CD14-positive monocyte (primary cell): ENCODE results near the gene BAG5. TPM values are rescaled to one million over a fixed set of nuclear protein-coding genes. Genes with fewer than 3 reads are reported as not detected.

Experiments
- DNase-seq, 3 donors: peaks; one replicate each; pipeline ENCODE4 v3.0.0-alpha.2; 2011 to 2022
- H2AFZ ChIP-seq: 2 replicates; pipeline ENCODE4 v1.6.0; 2012; ENCODE audit warnings: mild to moderate bottlenecking, low read depth, low read length, inconsistent platforms; ENCODE audit not compliant: insufficient read depth, poor library complexity, severe bottlenecking
- H3K27ac ChIP-seq, 2 donors: 1 replicate in 1 of 2; 2 replicates in 1 of 2; pipeline ENCODE4 v1.5.1; 2012 to 2013; ENCODE audit warnings: low read length in 2 of 2, control low read depth in 1 of 2, inconsistent platforms in 1 of 2, low read depth in 1 of 2, mild to moderate bottlenecking in 1 of 2
- H3K27me3 ChIP-seq, 2 donors: one replicate each; pipeline versions ENCODE4 v1.6.0 to v1.6.1; 2011 to 2013; ENCODE audit warnings: low read length in 2 of 2; ENCODE audit not compliant: control insufficient read depth in 2 of 2, insufficient read depth in 2 of 2
- H3K36me3 ChIP-seq, 2 donors: replicated peaks in 1 of 2; 1 replicate in 1 of 2; 2 replicates in 1 of 2; pipeline versions ENCODE4 v1.5.1 to v1.6.1; 2012 to 2013; ENCODE audit warnings: low read length in 2 of 2, control low read depth in 1 of 2, inconsistent platforms in 1 of 2, mild to moderate bottlenecking in 1 of 2; ENCODE audit not compliant: insufficient read depth in 2 of 2, control insufficient read depth in 1 of 2
- H3K4me1 ChIP-seq, 2 donors: 1 replicate in 1 of 2; 2 replicates in 1 of 2; pipeline versions ENCODE4 v1.5.1 to v1.6.1; 2012 to 2013; ENCODE audit warnings: low read length in 2 of 2, control low read depth in 1 of 2, inconsistent platforms in 1 of 2, mild to moderate bottlenecking in 1 of 2, moderate library complexity in 1 of 2; ENCODE audit not compliant: insufficient read depth in 2 of 2, control insufficient read depth in 1 of 2
- H3K4me2 ChIP-seq: replicated peaks from 2 replicates; pipeline ENCODE3; 2012; ENCODE audit warnings: low read length, moderate library complexity, mild to moderate bottlenecking; ENCODE audit not compliant: poor library complexity, severe bottlenecking; ENCODE audit errors: extremely low read depth
- H3K4me3 ChIP-seq, 3 experiments: fragments of 200-600 bp in 1 of 3; sonication (generic) in 1 of 3; replicated peaks in 1 of 3; 1 replicate in 2 of 3; 2 replicates in 1 of 3; pipeline ENCODE4 v1.5.1; 2011 to 2013; ENCODE audit warnings: low read length in 3 of 3, mild to moderate bottlenecking in 3 of 3, control low read depth in 2 of 3, low read depth in 2 of 3, inconsistent platforms in 1 of 3, moderate library complexity in 1 of 3
- H3K79me2 ChIP-seq: 2 replicates; pipeline ENCODE4 v1.6.0; 2012; ENCODE audit warnings: mild to moderate bottlenecking, control low read depth, inconsistent platforms, low read length, moderate library complexity; ENCODE audit not compliant: insufficient read depth
- H3K9ac ChIP-seq: 2 replicates; pipeline ENCODE4 v1.6.0; 2017; ENCODE audit warnings: low read length, mild to moderate bottlenecking; ENCODE audit not compliant: insufficient read depth, poor library complexity, severe bottlenecking
- H3K9me3 ChIP-seq, 2 donors: replicated peaks in 1 of 2; 1 replicate in 1 of 2; 2 replicates in 1 of 2; pipeline versions ENCODE4 v1.5.1 to v1.6.1; 2012 to 2013; ENCODE audit warnings: low read length in 2 of 2, control low read depth in 1 of 2; ENCODE audit not compliant: control insufficient read depth in 1 of 2, insufficient read depth in 1 of 2
- H4K20me1 ChIP-seq: 2 replicates; pipeline ENCODE4 v1.6.0; 2012; ENCODE audit warnings: mild to moderate bottlenecking, low read length, control low read depth, moderate library complexity; ENCODE audit not compliant: insufficient read depth
- H3K27ac Mint-ChIP-seq, 7 donors: one replicate each; pipeline ENCODE4 v1.8.0; 2020; ENCODE audit warnings: mild to moderate bottlenecking in 7 of 7, mixed read lengths in 7 of 7, moderate library complexity in 6 of 7, inconsistent platforms in 2 of 7
- H3K27me3 Mint-ChIP-seq, 3 donors: one replicate each; pipeline ENCODE4 v1.8.0; 2021 to 2022; ENCODE audit warnings: low read depth in 3 of 3, mild to moderate bottlenecking in 3 of 3, mixed read lengths in 3 of 3, moderate library complexity in 3 of 3, inconsistent platforms in 1 of 3
- H3K36me3 Mint-ChIP-seq, 2 donors: one replicate each; pipeline ENCODE4 v1.8.0; 2020; ENCODE audit warnings: mixed read lengths in 2 of 2, inconsistent platforms in 1 of 2, mild to moderate bottlenecking in 1 of 2
- H3K4me1 Mint-ChIP-seq: one replicate; pipeline ENCODE4 v1.8.0; 2020; ENCODE audit warnings: mild to moderate bottlenecking, mixed read lengths
- H3K4me3 Mint-ChIP-seq, 2 donors: one replicate each; pipeline ENCODE4 v1.8.0; 2020; ENCODE audit warnings: mild to moderate bottlenecking in 2 of 2, mixed read lengths in 2 of 2, moderate library complexity in 1 of 2
- H3K9me3 Mint-ChIP-seq, 7 donors: one replicate each; pipeline ENCODE4 v1.8.0; 2020 to 2022; ENCODE audit warnings: mixed read lengths in 7 of 7, mild to moderate bottlenecking in 6 of 7, moderate library complexity in 6 of 7, inconsistent platforms in 2 of 7
- CTCF ChIP-seq: fragments of 200-600 bp; IDR thresholded peaks from one replicate; pipeline ENCODE4 v1.8.0; 2022; ENCODE audit warnings: antibody characterized with exemption, mild to moderate bottlenecking
- WGBS: methylation state at CpG from one replicate; pipeline ENCODE4 v1.1.5; 2013; ENCODE audit warnings: missing lambda C conversion rate; ENCODE audit not compliant: insufficient coverage; 5-methylcytosine and 5-hydroxymethylcytosine counted together
- intact Hi-C, 2 donors: fragments of 100-400 bp; cut with micrococcal nuclease; formaldehyde crosslinking; loops; one replicate each; pipeline versions ENCODE4 v1.15.0 to v1.15.1; 2023
- polyA plus RNA-seq, 3 donors: library from polyadenylated mRNA; depleted of rRNA in 1 of 3; unstranded in 2 of 3; stranded (reverse) in 1 of 3; fragments of 300-500 nt in 2 of 3; fragments of >200 nt in 1 of 3; fragmentation: Illumina TruSeq in 2 of 3; gene quantifications; 1 replicate in 2 of 3; 2 replicates in 1 of 3; pipeline ENCODE4 v1.2.3, GENCODE V29; 2012 to 2021

The BAG5 gene
- polyA plus RNA-seq, 3 donors: 4.7 to 33.1 (median 30.1) TPM

GRCh38 chr14:103558071-103558882 is 4.2 kb downstream of the BAG5 start:
- DNase-seq: no peak
- H3K9me3 Mint-ChIP-seq: no peaks in the 10 kb centered on the region
- H4K20me1 ChIP-seq: peaks cover 86% of the 10 kb centered on the region
- no peaks in the 10 kb centered on the region for H3K9me3 ChIP-seq
- H3K27me3 ChIP-seq: no peaks in the 10 kb centered on the region
- intact Hi-C loops: no loop called here
- no peak overlapping the region for H2AFZ ChIP-seq
- H3K36me3 ChIP-seq: peaks cover 22 to 39% of the 10 kb centered on the region in 2 donors
- peaks cover 24% of the 10 kb centered on the region for H3K4me1 Mint-ChIP-seq
- H3K27ac Mint-ChIP-seq: peak overlapping the region in 2 of 7 donors; percentile 13 to 68
- no peak for TF ChIP-seq CTCF
- peaks cover 14 to 21% of the 10 kb centered on the region in 2 donors for H3K4me1 ChIP-seq
- WGBS: 95% methylated on average over 12 of the region's 16 CpGs
- H3K9ac ChIP-seq: no peak overlapping the region
- H3K4me3 ChIP-seq: no peak overlapping the region
- H3K27me3 Mint-ChIP-seq: no peaks in the 10 kb centered on the region
- H3K36me3 Mint-ChIP-seq: peaks cover 34 to 40% of the 10 kb centered on the region in 2 donors
- H3K79me2 ChIP-seq: peaks cover 68% of the 10 kb centered on the region
- no peak overlapping the region for H3K27ac ChIP-seq
- no peak overlapping the region for H3K4me3 Mint-ChIP-seq
- H3K4me2 ChIP-seq: no peak overlapping the region

DNA sequence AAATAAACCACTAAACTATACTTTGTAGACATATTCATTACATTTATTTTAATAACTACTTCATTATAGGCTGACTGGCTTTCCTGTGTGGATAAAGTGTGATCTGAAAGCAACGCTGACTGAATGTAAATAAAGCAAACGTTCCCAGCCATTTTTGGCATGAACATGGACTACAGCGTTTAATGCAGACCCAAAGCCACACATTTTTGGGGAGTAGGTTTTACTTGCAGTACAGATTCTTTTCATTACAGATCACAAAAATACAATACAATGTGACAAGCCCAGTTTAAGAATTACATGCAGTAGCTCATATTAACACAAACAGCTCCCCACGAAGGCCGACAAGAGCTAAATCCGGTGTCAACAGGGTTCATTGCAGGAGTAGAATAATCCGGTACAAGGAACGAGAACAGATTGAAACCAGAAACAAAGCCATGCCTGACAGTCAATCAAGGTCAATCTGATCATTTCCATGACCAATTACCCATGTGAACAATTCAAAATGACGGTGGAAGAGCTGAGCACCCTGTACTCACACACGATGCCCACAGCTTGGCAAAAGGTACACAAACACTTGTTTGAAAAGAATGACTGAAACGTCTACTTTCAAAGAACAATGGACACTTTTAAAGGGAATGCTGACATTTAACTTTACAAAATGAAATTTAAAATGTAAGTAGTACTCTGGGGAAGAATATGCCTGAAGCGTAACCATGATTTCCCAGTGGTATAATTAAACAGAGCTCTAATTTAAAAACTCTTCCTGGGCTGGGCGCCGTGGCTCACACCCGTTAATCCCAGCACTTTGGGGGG is 5.3 kb downstream of the BAG5 start:
- H3K27me3 ChIP-seq: no peaks in the 10 kb centered on the region
- H3K4me2 ChIP-seq: no peak overlapping the region
- peaks cover 22% of the 10 kb centered on the region for H3K4me1 Mint-ChIP-seq
- peaks cover 22 to 50% of the 10 kb centered on the region in 2 donors for H3K36me3 ChIP-seq
- no peak overlapping the region for H3K27ac ChIP-seq
- peaks cover 0 to 1% (median 0%) of the 10 kb centered on the region in 3 donors for H3K27me3 Mint-ChIP-seq
- H3K4me1 ChIP-seq: peaks cover 12 to 19% of the 10 kb centered on the region in 2 donors
- no peak for DNase-seq
- H3K27ac Mint-ChIP-seq: peak overlapping the region in 2 of 7 donors; percentile 68 to 86
- no peak overlapping the region for H3K4me3 Mint-ChIP-seq
- H3K9me3 Mint-ChIP-seq: no peaks in the 10 kb centered on the region
- 97% methylated on average over 6 of the region's 15 CpGs for WGBS
- no peak for TF ChIP-seq CTCF
- intact Hi-C loops: no loop called here
- no peaks in the 10 kb centered on the region for H3K9me3 ChIP-seq
- peaks cover 59% of the 10 kb centered on the region for H3K79me2 ChIP-seq
- H3K9ac ChIP-seq: no peak overlapping the region
- H3K4me3 ChIP-seq: no peak overlapping the region
- H4K20me1 ChIP-seq: peaks cover 89% of the 10 kb centered on the region
- no peak overlapping the region for H2AFZ ChIP-seq
- peaks cover 34 to 40% of the 10 kb centered on the region in 2 donors for H3K36me3 Mint-ChIP-seq
